Measurements from ENCODE around the gene SIX5. TPM values are rescaled to one million over a fixed set of nuclear protein-coding genes. Genes with fewer than 3 reads are reported as not detected.

Gene SIX5
- total RNA-seq, 1 experiment from 2014 or later, result 23.6 TPM

DNA sequence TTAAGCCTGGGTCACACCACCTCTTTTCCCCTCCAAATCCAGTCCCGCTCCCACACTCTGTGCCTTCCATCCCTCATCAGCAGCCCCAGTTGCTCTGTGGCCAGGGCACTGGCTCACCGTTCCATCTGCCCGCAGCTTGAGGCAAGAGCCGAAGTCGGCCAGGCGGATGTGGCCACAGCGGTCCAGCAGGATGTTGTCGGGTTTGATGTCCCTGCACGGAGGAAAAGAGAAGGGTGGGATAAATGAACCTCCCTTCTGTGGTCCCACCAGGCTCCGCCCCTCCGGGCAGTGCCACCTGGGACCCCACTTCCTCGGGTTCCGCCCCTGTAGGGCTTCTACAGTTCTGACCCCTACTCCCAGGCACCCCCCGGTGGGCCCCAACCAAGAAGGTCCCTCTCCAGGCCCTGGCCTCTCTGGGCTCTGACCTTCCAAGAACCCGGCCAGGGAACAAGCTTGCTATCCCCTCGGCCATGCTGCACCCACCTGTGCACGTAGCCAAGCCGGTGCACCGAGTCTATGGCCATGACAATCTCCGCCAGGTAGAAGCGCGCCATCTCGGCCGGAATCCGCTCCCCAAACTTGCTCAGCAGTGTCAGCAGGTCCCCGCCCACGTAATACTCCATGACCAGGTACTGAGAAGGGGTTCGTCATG is 9.1 kb upstream of the SIX5 start:
- intact Hi-C loops (cut with micrococcal nuclease; ENCODE audit: unreplicated experiment), result loop anchor here (10.0 kb wide), 1 partner anchor 83 kb away; the partner anchor contains the start of genes QPCTL and SNRPD2
- BruUV-seq (replicated peaks), result no TSS peak
- H3K9me3 ChIP-seq (ENCODE audit: low read depth, low read length, poor library complexity, severe bottlenecking), result no peaks in the 10 kb centered on the region
- H3K4me1 ChIP-seq (ENCODE audit: insufficient read depth, low read length, poor library complexity, severe bottlenecking), result no peaks in the 10 kb centered on the region
- POLR2A ChIA-PET (ENCODE audit: low non-redundant PET), result no interaction called here
- CTCF ChIA-PET, result no interaction called here
- DNase-seq (ENCODE audit: low spot score), result no peak
- peaks cover 25% of the 10 kb centered on the region for H3K36me3 ChIP-seq (ENCODE audit: insufficient read depth, low read length, poor library complexity, severe bottlenecking)
- H3K27ac ChIP-seq (ENCODE audit: low read depth, low read length, poor library complexity, severe bottlenecking), result no peak overlapping the region
- H3K4me3 ChIP-seq (ENCODE audit: low read depth, low read length, poor library complexity, severe bottlenecking), result no peak overlapping the region
- no peaks in the 10 kb centered on the region for H3K27me3 ChIP-seq (replicated peaks; ENCODE audit: insufficient read depth, low read depth, low read length, poor library complexity)
- TF ChIP-seq, protein P1, sequence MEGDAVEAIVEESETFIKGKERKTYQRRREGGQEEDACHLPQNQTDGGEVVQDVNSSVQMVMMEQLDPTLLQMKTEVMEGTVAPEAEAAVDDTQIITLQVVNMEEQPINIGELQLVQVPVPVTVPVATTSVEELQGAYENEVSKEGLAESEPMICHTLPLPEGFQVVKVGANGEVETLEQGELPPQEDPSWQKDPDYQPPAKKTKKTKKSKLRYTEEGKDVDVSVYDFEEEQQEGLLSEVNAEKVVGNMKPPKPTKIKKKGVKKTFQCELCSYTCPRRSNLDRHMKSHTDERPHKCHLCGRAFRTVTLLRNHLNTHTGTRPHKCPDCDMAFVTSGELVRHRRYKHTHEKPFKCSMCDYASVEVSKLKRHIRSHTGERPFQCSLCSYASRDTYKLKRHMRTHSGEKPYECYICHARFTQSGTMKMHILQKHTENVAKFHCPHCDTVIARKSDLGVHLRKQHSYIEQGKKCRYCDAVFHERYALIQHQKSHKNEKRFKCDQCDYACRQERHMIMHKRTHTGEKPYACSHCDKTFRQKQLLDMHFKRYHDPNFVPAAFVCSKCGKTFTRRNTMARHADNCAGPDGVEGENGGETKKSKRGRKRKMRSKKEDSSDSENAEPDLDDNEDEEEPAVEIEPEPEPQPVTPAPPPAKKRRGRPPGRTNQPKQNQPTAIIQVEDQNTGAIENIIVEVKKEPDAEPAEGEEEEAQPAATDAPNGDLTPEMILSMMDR (conservative IDR thresholded peaks at IDR 0.05; ENCODE audit: low read depth, low read length), result no peak
- no peak for TF ChIP-seq EZH2 (IDR thresholded peaks at IDR 0.05; ENCODE audit: borderline replicate concordance, low read depth, low read length, poor library complexity, severe bottlenecking)

DNA sequence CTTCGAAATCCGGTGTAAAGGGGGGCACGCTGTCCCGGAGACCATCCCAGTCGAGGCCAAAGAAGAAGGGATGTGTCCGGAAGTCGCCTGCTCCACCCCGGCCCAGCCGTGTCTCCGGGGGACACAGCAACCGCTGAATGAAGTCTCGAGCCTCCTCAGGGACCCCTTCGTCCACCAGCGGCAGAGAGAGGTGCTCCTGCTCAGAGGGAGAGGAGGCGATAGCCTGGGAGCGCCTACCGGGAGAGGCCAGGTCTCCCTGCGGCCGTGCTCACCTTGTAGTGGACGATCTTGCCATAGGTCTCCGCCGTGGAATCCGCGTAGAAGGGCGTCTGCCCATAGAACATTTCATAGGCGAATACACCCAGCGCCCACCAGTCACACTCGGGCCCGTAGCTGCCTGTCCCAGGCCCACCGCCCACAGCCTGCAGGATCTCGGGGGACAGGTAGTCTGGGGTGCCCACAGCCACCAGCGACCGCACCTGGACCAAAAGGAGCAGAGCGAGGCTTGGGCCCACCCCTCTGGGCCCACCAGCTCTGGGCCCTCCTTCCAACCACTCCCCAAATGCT is 8.4 kb upstream of the SIX5 start:
- no TSS peak for BruUV-seq (replicated peaks)
- TF ChIP-seq, protein P1 (conservative IDR thresholded peaks at IDR 0.05; ENCODE audit: low read depth, low read length), result no peak
- TF ChIP-seq EZH2 (IDR thresholded peaks at IDR 0.05; ENCODE audit: borderline replicate concordance, low read depth, low read length, poor library complexity, severe bottlenecking), result no peak
- no peaks in the 10 kb centered on the region for H3K4me1 ChIP-seq (ENCODE audit: insufficient read depth, low read length, poor library complexity, severe bottlenecking)
- peaks cover 25% of the 10 kb centered on the region for H3K36me3 ChIP-seq (ENCODE audit: insufficient read depth, low read length, poor library complexity, severe bottlenecking)
- no peaks in the 10 kb centered on the region for H3K9me3 ChIP-seq (ENCODE audit: low read depth, low read length, poor library complexity, severe bottlenecking)
- no peak for DNase-seq (ENCODE audit: low spot score)
- ChIA-PET POLR2A (ENCODE audit: low non-redundant PET) (no interaction called here), CTCF (no interaction called here)
- H3K27ac ChIP-seq (ENCODE audit: low read depth, low read length, poor library complexity, severe bottlenecking), result no peak overlapping the region
- H3K27me3 ChIP-seq (replicated peaks; ENCODE audit: insufficient read depth, low read depth, low read length, poor library complexity), result no peaks in the 10 kb centered on the region
- intact Hi-C loops (cut with micrococcal nuclease; ENCODE audit: unreplicated experiment), result loop anchor here (10.0 kb wide), 1 partner anchor 83 kb away; the partner anchor contains the start of genes QPCTL and SNRPD2
- H3K4me3 ChIP-seq (ENCODE audit: low read depth, low read length, poor library complexity, severe bottlenecking), result no peak overlapping the region

DNA sequence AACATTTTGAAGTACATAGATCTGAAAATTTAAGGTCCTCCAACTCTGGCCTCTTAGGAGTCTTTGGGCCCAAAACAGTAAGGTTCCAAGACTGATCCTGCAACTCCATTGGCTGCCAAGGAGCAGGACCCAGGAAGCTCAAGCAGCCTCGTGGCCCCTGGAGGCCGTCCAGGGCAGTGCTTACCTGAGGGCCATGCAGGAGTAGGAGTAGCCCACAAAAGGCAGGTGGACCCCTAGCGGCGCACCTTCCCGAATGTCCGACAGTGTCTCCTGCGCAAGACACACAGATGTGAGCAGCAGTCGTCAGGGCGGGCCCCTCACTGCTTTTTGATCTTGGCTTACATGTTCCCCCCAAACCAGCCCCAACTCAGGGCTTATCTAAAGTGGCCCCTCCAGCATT is 5.7 kb upstream of the SIX5 start:
- Histone ChIP-seq H3K4me1 (ENCODE audit: insufficient read depth, low read length, poor library complexity, severe bottlenecking) (peaks cover 4% of the 10 kb centered on the region), H3K27me3 (replicated peaks; ENCODE audit: insufficient read depth, low read depth, low read length, poor library complexity) (no peaks in the 10 kb centered on the region), H3K4me3 (ENCODE audit: low read depth, low read length, poor library complexity, severe bottlenecking) (no peak overlapping the region), H3K36me3 (ENCODE audit: insufficient read depth, low read length, poor library complexity, severe bottlenecking) (peaks cover 25% of the 10 kb centered on the region), H3K9me3 (ENCODE audit: low read depth, low read length, poor library complexity, severe bottlenecking) (no peaks in the 10 kb centered on the region), H3K27ac (ENCODE audit: low read depth, low read length, poor library complexity, severe bottlenecking) (no peak overlapping the region)
- ChIA-PET POLR2A (ENCODE audit: low non-redundant PET) (no interaction called here), CTCF (no interaction called here)
- DNase-seq (ENCODE audit: low spot score), result no peak
- BruUV-seq (replicated peaks), result no TSS peak
- intact Hi-C loops (cut with micrococcal nuclease; ENCODE audit: unreplicated experiment), result loop anchor here (10.0 kb wide), 1 partner anchor 80 kb away; the partner anchor contains the start of genes QPCTL and SNRPD2
- TF ChIP-seq EZH2 (IDR thresholded peaks at IDR 0.05; ENCODE audit: borderline replicate concordance, low read depth, low read length, poor library complexity, severe bottlenecking), result no peak
- TF ChIP-seq, protein P1 (conservative IDR thresholded peaks at IDR 0.05; ENCODE audit: low read depth, low read length), result no peak

Measured in A673 (cell line).